PC-9 (cell line): ENCODE results near the gene ZNF394. TPM values are rescaled to one million over a fixed set of nuclear protein-coding genes. Genes with fewer than 3 reads are reported as not detected.
A peak's percentile ranks its signal among the peaks of the same experiment; 100 is the strongest.

Experiments used
- BruUV-seq: library from RNA; stranded (reverse); fragments of 400-500 nt; replicated peaks from 2 replicates; lab custom pipeline; 2021; lab: Mats Ljungman, UMichigan
- CTCF ChIA-PET: fragments of 300-600 bp; sonication (Branson Sonifier 250); formaldehyde crosslinking; loops from one replicate; lab custom pipeline; 2022; ENCODE audit warnings: antibody characterized with exemption; lab: Charles Lee
- POLR2A ChIA-PET: fragments of 300-600 bp; sonication (Branson Sonifier 250); formaldehyde crosslinking; loops from one replicate; lab custom pipeline; 2022; ENCODE audit warnings: antibody characterized with exemption; ENCODE audit not compliant: unreplicated experiment; lab: Charles Lee
- DNase-seq, 2 experiments: peaks; one replicate each; pipeline versions ENCODE4 v3.0.0 to v3.0.0-alpha.2; 2015 to 2022; ENCODE audit warnings: mixed read lengths in 1 of 2
- H2AFZ ChIP-seq: fragments of 200-600 bp; sonication (generic); 2 replicates; pipeline ENCODE4 v1.8.1; 2017; ENCODE audit warnings: antibody characterized with exemption
- H3F3A ChIP-seq: fragments of 200-600 bp; sonication (generic); 2 replicates; pipeline ENCODE4 v1.8.1; 2017; ENCODE audit warnings: antibody characterized with exemption, mild to moderate bottlenecking, low read depth; ENCODE audit not compliant: insufficient read depth
- H3K27ac ChIP-seq: fragments of 200-600 bp; sonication (generic); 2 replicates; pipeline ENCODE4 v1.6.1; 2016; ENCODE audit warnings: mixed run types
- H3K27me3 ChIP-seq: fragments of 200-600 bp; sonication (generic); 2 replicates; pipeline ENCODE4 v1.6.1; 2016; ENCODE audit warnings: low read depth, mixed run types; ENCODE audit not compliant: insufficient read depth
- H3K36me3 ChIP-seq: fragments of 200-600 bp; sonication (generic); 2 replicates; pipeline ENCODE4 v1.6.1; 2016; ENCODE audit warnings: low read depth, mixed run types
- H3K4me1 ChIP-seq: fragments of 200-600 bp; sonication (generic); replicated peaks from 2 replicates; pipeline ENCODE4 v1.6.1; 2016; ENCODE audit warnings: mixed run types; ENCODE audit not compliant: insufficient read depth
- H3K4me2 ChIP-seq: fragments of 200-600 bp; sonication (generic); 2 replicates; pipeline ENCODE4 v1.6.1; 2017; ENCODE audit warnings: mixed run types
- H3K4me3 ChIP-seq: fragments of 200-600 bp; sonication (generic); 2 replicates; pipeline ENCODE4 v1.6.1; 2016; ENCODE audit warnings: mixed run types
- H3K79me2 ChIP-seq: fragments of 200-600 bp; sonication (generic); 2 replicates; pipeline ENCODE4 v1.6.1; 2017; ENCODE audit warnings: low read depth, mixed run types
- H3K9me2 ChIP-seq: fragments of 200-600 bp; sonication (generic); 2 replicates; pipeline ENCODE4 v1.8.1; 2017; ENCODE audit warnings: mild to moderate bottlenecking; ENCODE audit not compliant: insufficient read depth
- H3K9me3 ChIP-seq: fragments of 200-600 bp; sonication (generic); 2 replicates; pipeline ENCODE4 v1.8.1; 2016; ENCODE audit warnings: low read depth; ENCODE audit not compliant: insufficient read depth
- H4K20me1 ChIP-seq: fragments of 200-600 bp; sonication (generic); 2 replicates; pipeline ENCODE4 v1.8.1; 2017; ENCODE audit not compliant: insufficient read depth
- CTCF ChIP-seq: fragments of 200-600 bp; sonication (generic); conservative IDR thresholded peaks from 2 replicates; pipeline ENCODE4 v1.6.1; 2017; ENCODE audit warnings: mixed run types, antibody characterized with exemption, mild to moderate bottlenecking, moderate library complexity
- EZH2 ChIP-seq: fragments of 200-600 bp; sonication (generic); IDR thresholded peaks from 2 replicates; pipeline ENCODE4 v1.8.0; 2017; ENCODE audit warnings: antibody characterized with exemption, low read depth
- intact Hi-C: fragments of 100-400 bp; cut with micrococcal nuclease; formaldehyde crosslinking; loops from one replicate; pipeline ENCODE4 v1.10.0; 2022; ENCODE audit not compliant: unreplicated experiment
- total RNA-seq: library from RNA; stranded (reverse); gene quantifications from 2 replicates; pipeline ENCODE4 v1.2.3, GENCODE V29; 2021

Gene ZNF394
- total RNA-seq, 1 experiment from 2014 or later = 21.1 TPM

- POLR2A ChIA-PET = interaction anchor here (0.7 kb wide), 1 partner anchor 10 kb away, joined by 3 read pairs; the partner anchor contains the start of gene ZKSCAN5
Measured at GRCh38 chr7:99514050-99514449, 14.0 kb upstream of the ZNF394 start.

GRCh38 chr7:99505324-99505662 is 5.2 kb upstream of the ZNF394 start:
- no TSS peak for BruUV-seq
- no peak for DNase-seq
- Histone ChIP-seq H3K27me3 (no peaks in the 10 kb centered on the region), H3K36me3 (0 out of 2 replicates have a peak, but pooled peaks cover 3% of the 10 kb centered on the region), H3K9me3 (no peaks in the 10 kb centered on the region), H3K4me1 (peaks cover 14% of the 10 kb centered on the region), H3K4me2 (peak overlapping the region; percentile 91), H3K9me2 (no peaks in the 10 kb centered on the region), H4K20me1 (no peaks in the 10 kb centered on the region), H3K27ac (no peak overlapping the region), H2AFZ (peak overlapping the region; percentile 84), H3K4me3 (peak overlapping the region; percentile 71), H3F3A (0 out of 2 replicates have a peak, but pooled peaks cover 9% of the 10 kb centered on the region), H3K79me2 (peaks cover 32% of the 10 kb centered on the region)
- ChIA-PET POLR2A (interaction anchor here (0.6 to 1.1 kb wide), 7 partner anchors 23 to 1747 kb away, joined by 3 to 11 read pairs (median 4); partner anchors contain the start of gene ZNF655), CTCF (no interaction called here)
- TF ChIP-seq CTCF (no peak), EZH2 (no peak)
- intact Hi-C loops = loop anchor here (1.0 to 2.0 kb wide), 2 partner anchors 33 to 58 kb away; partner anchors contain the start of gene ZNF789

More at GRCh38 chr7:99514050-99514449, 14.0 kb upstream of the ZNF394 start:
- H3K9me2 ChIP-seq = no peaks in the 10 kb centered on the region
- H3K4me3 ChIP-seq = no peak overlapping the region
- intact Hi-C loops = no loop called here
- no peak overlapping the region for H3K4me2 ChIP-seq
- H3K27me3 ChIP-seq = no peaks in the 10 kb centered on the region
- H4K20me1 ChIP-seq = no peaks in the 10 kb centered on the region
- no TSS peak for BruUV-seq
- no peaks in the 10 kb centered on the region for H3F3A ChIP-seq
- peaks cover 4% of the 10 kb centered on the region; the same call in 1 of the 2 replicates for H3K79me2 ChIP-seq
- no peak overlapping the region for H3K27ac ChIP-seq
- no peak overlapping the region for H2AFZ ChIP-seq
- no peaks in the 10 kb centered on the region for H3K4me1 ChIP-seq
- H3K9me3 ChIP-seq = no peaks in the 10 kb centered on the region
- peaks cover 6% of the 10 kb centered on the region; the same call in 1 of the 2 replicates for H3K36me3 ChIP-seq
- TF ChIP-seq EZH2 (no peak), CTCF (no peak)
- DNase-seq = no peak
- CTCF ChIA-PET = no interaction called here

- Histone ChIP-seq H3K36me3 (0 out of 2 replicates have a peak, but pooled peaks cover 3% of the 10 kb centered on the region), H3K9me2 (no peaks in the 10 kb centered on the region), H3K4me2 (peak within 1 kb of the TSS; percentile 91), H3K4me3 (peak within 1 kb of the TSS; percentile 71), H3K79me2 (peaks cover 31% of the 10 kb centered on the region), H3K9me3 (no peaks in the 10 kb centered on the region), H3K4me1 (peaks cover 14% of the 10 kb centered on the region), H3K27ac (no peak within 1 kb of the TSS), H3K27me3 (no peaks in the 10 kb centered on the region), H2AFZ (peak within 1 kb of the TSS; percentile 84), H4K20me1 (no peaks in the 10 kb centered on the region), H3F3A (0 out of 2 replicates have a peak, but pooled peaks cover 9% of the 10 kb centered on the region)
- peak; percentile 82 to 99 for DNase-seq
- intact Hi-C loops = loop anchor here (1.0 to 2.0 kb wide), 2 partner anchors 32 to 58 kb away; partner anchors contain the start of gene ZNF789
- ChIA-PET CTCF (no interaction called here), POLR2A (interaction anchor here (0.6 to 1.1 kb wide), 11 partner anchors 9 to 1747 kb away, joined by 3 to 11 read pairs (median 4); partner anchors contain the start of gene ZNF655)
- TF ChIP-seq EZH2 (no peak), CTCF (no peak; the same call in 1 of the 2 replicates)
- no TSS peak for BruUV-seq
Measured at GRCh38 chr7:99504603-99505323, 4.7 kb upstream of the ZNF394 start, which contains the start of gene ZKSCAN5. Gene ZKSCAN5, plus strand, starts transcription at chr7:99504662. Its CDS starts 1,383 bp downstream, at chr7:99506045.
